GM12874 (cell line): ENCODE measurements around the gene COPS4.

Source experiments
- CTCF ChIP-seq: IDR thresholded peaks from 2 replicates; pipeline ENCODE4 v1.5.1; 2011; ENCODE audit warnings: low read depth, mild to moderate bottlenecking, control low read depth, low read length, moderate library complexity; ENCODE audit not compliant: insufficient read depth

The COPS4 gene

GRCh38 chr4:83040269-83040668 is 5.3 kb downstream of the COPS4 start:
- no peak for TF ChIP-seq CTCF

- no peak for TF ChIP-seq CTCF
Measured at GRCh38 chr4:83043801-83044407, 8.9 kb downstream of the COPS4 start.

GRCh38 chr4:83046693-83047473 is 11.9 kb downstream of the COPS4 start:
- TF ChIP-seq CTCF, result no peak

- 0 out of 2 replicates have a peak, but pooled peaks have one; percentile 14 for TF ChIP-seq CTCF
Measured at GRCh38 chr4:83054928-83055327, 19.9 kb downstream of the COPS4 start.

GRCh38 chr4:83062739-83063138 is 27.8 kb downstream of the COPS4 start:
- no peak for TF ChIP-seq CTCF

GRCh38 chr4:83065266-83065665 is 30.3 kb downstream of the COPS4 start:
- no peak for TF ChIP-seq CTCF

- no peak for TF ChIP-seq CTCF
Measured at GRCh38 chr4:83067058-83067639, 32.2 kb downstream of the COPS4 start.
